Activated naive CD4-positive, alpha-beta T cell treated with anti-CD3 and anti-CD28 coated beads, Interleukin-2, amount 50 U/mL, for 16 hours (primary cell): ENCODE results near the gene SARNP.
"Not testable (repeated sequence)": the region's sequence is repeated elsewhere in the genome, so short reads cannot be mapped to it uniquely, and the experiment has no call there.

ENCODE experiments used
- DNase-seq: peaks from one replicate; pipeline ENCODE4 v3.0.0-alpha.2; 2020

Gene SARNP

GRCh38 chr12:55838361-55838760 lies 20.8 kb upstream of the SARNP start:
- no peak for DNase-seq

GRCh38 chr12:55834400-55834799 lies 16.9 kb upstream of the SARNP start:
- not testable (repeated sequence) for DNase-seq

- no peak for DNase-seq
These were observed 15.5 kb upstream of the SARNP start for GRCh38 chr12:55833056-55833455.

GRCh38 chr12:55831447-55831815 lies 13.9 kb upstream of the SARNP start:
- no peak for DNase-seq

GRCh38 chr12:55830601-55831446 lies 13.3 kb upstream of the SARNP start:
- DNase-seq, result peak; percentile 58

GRCh38 chr12:55829967-55830600 lies 12.6 kb upstream of the SARNP start:
- DNase-seq, result peak; percentile 43

GRCh38 chr12:55828357-55828756 lies 10.8 kb upstream of the SARNP start:
- no peak for DNase-seq

GRCh38 chr12:55827806-55828205 lies 10.3 kb upstream of the SARNP start:
- DNase-seq, result no peak

- DNase-seq, result no peak
These were observed 7.2 kb upstream of the SARNP start for GRCh38 chr12:55824726-55825125.

- no peak for DNase-seq
These were observed 5.9 kb upstream of the SARNP start for GRCh38 chr12:55823419-55823818.

- no peak for DNase-seq
These were observed 4.7 kb upstream of the SARNP start for GRCh38 chr12:55822228-55822627.

- DNase-seq, result no peak
These were observed 3.2 kb upstream of the SARNP start for GRCh38 chr12:55820679-55821078.

GRCh38 chr12:55818886-55819285 lies 1.4 kb upstream of the SARNP start:
- DNase-seq, result no peak

- no peak for DNase-seq
These were observed 710 bp upstream of the SARNP start for GRCh38 chr12:55818140-55818728.

GRCh38 chr12:55816881-55817344 lies 611 bp downstream of the SARNP start:
- DNase-seq, result no peak

- DNase-seq, result no peak
These were observed 2.1 kb downstream of the SARNP start for GRCh38 chr12:55815473-55815872.

- no peak for DNase-seq
These were observed 3.3 kb downstream of the SARNP start for GRCh38 chr12:55814257-55814656.

- DNase-seq, result no peak
These were observed 5.4 kb downstream of the SARNP start for GRCh38 chr12:55812088-55812487.

- DNase-seq, result no peak
These were observed 8.2 kb downstream of the SARNP start for GRCh38 chr12:55809274-55809673.

- no peak for DNase-seq
These were observed 10.5 kb downstream of the SARNP start for GRCh38 chr12:55806982-55807381.

- no peak for DNase-seq
These were observed 20.0 kb downstream of the SARNP start for GRCh38 chr12:55797550-55797949.

GRCh38 chr12:55797068-55797467 lies 20.5 kb downstream of the SARNP start:
- no peak for DNase-seq

GRCh38 chr12:55795950-55796349 lies 21.6 kb downstream of the SARNP start:
- no peak for DNase-seq

- DNase-seq, result no peak
These were observed 27.6 kb downstream of the SARNP start for GRCh38 chr12:55789893-55790292.
